Measurements from ENCODE around the gene CSMD2. TPM values are rescaled to one million over a fixed set of nuclear protein-coding genes. Genes with fewer than 3 reads are reported as not detected.

The CSMD2 gene
- total and polyA plus RNA-seq, 2 donors (not counting 1 experiment from before 2014, with no cell fraction given), result 2.2 to 7.6 TPM

GRCh38 chr1:34144766-34145165 is 20.3 kb downstream of the CSMD2 start:
- no peaks in the 10 kb centered on the region for H3K79me2 ChIP-seq (ENCODE audit: control insufficient read depth, insufficient read depth, low read length)
- H3K4me2 ChIP-seq (ENCODE audit: extremely low read depth, insufficient read depth, low read length), result no peak overlapping the region
- no peak overlapping the region for H3K27ac ChIP-seq (ENCODE audit: insufficient read depth, low read length)
- no peaks in the 10 kb centered on the region for H3K4me1 ChIP-seq (ENCODE audit: control insufficient read depth, extremely low read depth, insufficient read depth, low read length)
- H4K20me1 ChIP-seq (ENCODE audit: control insufficient read depth, extremely low read depth, insufficient read depth, low read length), result no peaks in the 10 kb centered on the region
- no peaks in the 10 kb centered on the region for H3K36me3 ChIP-seq (ENCODE audit: control insufficient read depth, insufficient read depth, low read length)
- TF ChIP-seq, protein P1, sequence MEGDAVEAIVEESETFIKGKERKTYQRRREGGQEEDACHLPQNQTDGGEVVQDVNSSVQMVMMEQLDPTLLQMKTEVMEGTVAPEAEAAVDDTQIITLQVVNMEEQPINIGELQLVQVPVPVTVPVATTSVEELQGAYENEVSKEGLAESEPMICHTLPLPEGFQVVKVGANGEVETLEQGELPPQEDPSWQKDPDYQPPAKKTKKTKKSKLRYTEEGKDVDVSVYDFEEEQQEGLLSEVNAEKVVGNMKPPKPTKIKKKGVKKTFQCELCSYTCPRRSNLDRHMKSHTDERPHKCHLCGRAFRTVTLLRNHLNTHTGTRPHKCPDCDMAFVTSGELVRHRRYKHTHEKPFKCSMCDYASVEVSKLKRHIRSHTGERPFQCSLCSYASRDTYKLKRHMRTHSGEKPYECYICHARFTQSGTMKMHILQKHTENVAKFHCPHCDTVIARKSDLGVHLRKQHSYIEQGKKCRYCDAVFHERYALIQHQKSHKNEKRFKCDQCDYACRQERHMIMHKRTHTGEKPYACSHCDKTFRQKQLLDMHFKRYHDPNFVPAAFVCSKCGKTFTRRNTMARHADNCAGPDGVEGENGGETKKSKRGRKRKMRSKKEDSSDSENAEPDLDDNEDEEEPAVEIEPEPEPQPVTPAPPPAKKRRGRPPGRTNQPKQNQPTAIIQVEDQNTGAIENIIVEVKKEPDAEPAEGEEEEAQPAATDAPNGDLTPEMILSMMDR (conservative IDR thresholded peaks at IDR 0.05 in 1 of 2, IDR thresholded peaks at IDR 0.05 in 1 of 2; ENCODE audit: low read depth in 1 of 2, low read length in 2 of 2), result no peak
- TF ChIP-seq EZH2 (IDR thresholded peaks at IDR 0.05; ENCODE audit: low read length, missing control alignments), result no peak
- no peak for DNase-seq (ENCODE audit: low read depth in 2 of 2)
- no peak overlapping the region for H3K9ac ChIP-seq (ENCODE audit: insufficient read depth, low read length)
- no peak overlapping the region for H2AFZ ChIP-seq (ENCODE audit: low read length)
- H3K9me3 ChIP-seq (ENCODE audit: control insufficient read depth, insufficient read depth, low read depth, low read length), result no peaks in the 10 kb centered on the region
- no peaks in the 10 kb centered on the region for H3K27me3 ChIP-seq (ENCODE audit: control insufficient read depth, insufficient read depth, low read length)
- no peak overlapping the region for H3K4me3 ChIP-seq (replicated peaks in 1 of 4; ENCODE audit: control extremely low read depth in 1 of 4, insufficient read depth in 1 of 4, low read depth in 3 of 4, low read length in 4 of 4)

DNA sequence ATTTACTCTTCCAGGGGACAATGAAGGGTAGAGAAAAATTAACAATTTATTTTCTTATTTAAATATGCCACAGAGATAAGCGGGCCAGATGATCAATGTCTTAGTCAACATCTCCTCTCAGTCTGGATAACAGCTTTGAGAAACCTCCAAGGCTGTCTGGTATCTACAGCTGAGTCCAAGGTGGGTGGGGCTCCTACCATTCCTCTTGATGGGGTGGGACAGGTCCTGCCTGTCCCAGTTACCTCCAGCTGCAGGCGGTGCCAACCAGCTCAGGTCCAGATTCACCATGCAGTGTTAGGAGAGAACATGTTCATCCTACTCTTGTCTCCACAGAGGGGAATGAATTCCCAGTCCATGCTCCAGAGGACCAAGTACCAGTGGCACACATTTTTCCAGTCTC is 21.1 kb downstream of the CSMD2 start:
- H2AFZ ChIP-seq (ENCODE audit: low read length), result no peak overlapping the region
- no peak overlapping the region for H3K4me2 ChIP-seq (ENCODE audit: extremely low read depth, insufficient read depth, low read length)
- no peaks in the 10 kb centered on the region for H4K20me1 ChIP-seq (ENCODE audit: control insufficient read depth, extremely low read depth, insufficient read depth, low read length)
- H3K9ac ChIP-seq (ENCODE audit: insufficient read depth, low read length), result no peak overlapping the region
- no peaks in the 10 kb centered on the region for H3K79me2 ChIP-seq (ENCODE audit: control insufficient read depth, insufficient read depth, low read length)
- no peaks in the 10 kb centered on the region for H3K9me3 ChIP-seq (ENCODE audit: control insufficient read depth, insufficient read depth, low read depth, low read length)
- no peaks in the 10 kb centered on the region for H3K27me3 ChIP-seq (ENCODE audit: control insufficient read depth, insufficient read depth, low read length)
- no peak for TF ChIP-seq EZH2 (IDR thresholded peaks at IDR 0.05; ENCODE audit: low read length, missing control alignments)
- TF ChIP-seq, protein P1 (conservative IDR thresholded peaks at IDR 0.05 in 1 of 2, IDR thresholded peaks at IDR 0.05 in 1 of 2; ENCODE audit: low read depth in 1 of 2, low read length in 2 of 2), result no peak
- H3K4me3 ChIP-seq (replicated peaks in 1 of 4; ENCODE audit: control extremely low read depth in 1 of 4, insufficient read depth in 1 of 4, low read depth in 3 of 4, low read length in 4 of 4), result no peak overlapping the region
- no peaks in the 10 kb centered on the region for H3K36me3 ChIP-seq (ENCODE audit: control insufficient read depth, insufficient read depth, low read length)
- no peak for DNase-seq (ENCODE audit: low read depth in 2 of 2)
- H3K4me1 ChIP-seq (ENCODE audit: control insufficient read depth, extremely low read depth, insufficient read depth, low read length), result no peaks in the 10 kb centered on the region
- no peak overlapping the region for H3K27ac ChIP-seq (ENCODE audit: insufficient read depth, low read length)

DNA sequence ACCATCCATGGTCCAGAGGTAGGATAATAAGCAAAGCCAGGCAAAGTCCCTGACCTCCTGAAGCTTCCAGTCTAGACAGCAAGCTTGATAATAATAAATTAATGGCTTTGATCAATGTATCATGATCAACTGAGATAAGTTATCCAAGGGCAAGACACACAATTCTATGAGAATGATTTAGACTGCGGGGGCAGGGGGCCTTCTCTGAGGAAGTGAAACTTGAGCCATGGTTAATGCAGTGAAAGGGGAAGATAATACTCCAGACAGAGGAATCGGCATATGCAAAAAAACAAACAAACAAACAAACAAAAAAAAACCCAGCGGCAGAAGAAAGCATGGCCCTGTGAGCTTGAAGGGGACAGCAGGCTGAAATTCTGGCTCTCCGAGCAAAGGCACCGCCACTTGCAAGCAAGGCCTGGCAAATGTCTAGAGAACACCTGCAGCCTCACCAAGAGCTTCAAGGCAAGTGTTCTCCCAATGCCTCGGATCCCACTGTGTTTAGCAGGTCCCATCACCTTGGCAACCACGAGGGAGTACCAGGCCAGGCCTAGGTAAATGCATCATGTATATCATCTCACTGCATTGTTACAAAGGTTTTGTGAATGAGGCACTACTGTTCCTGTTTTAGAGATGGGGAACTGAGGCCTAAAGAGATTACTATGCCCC is 24.9 kb downstream of the CSMD2 start:
- Histone ChIP-seq H3K79me2 (ENCODE audit: control insufficient read depth, insufficient read depth, low read length) (no peaks in the 10 kb centered on the region), H3K27ac (ENCODE audit: insufficient read depth, low read length) (no peak overlapping the region), H3K4me2 (ENCODE audit: extremely low read depth, insufficient read depth, low read length) (no peak overlapping the region), H3K4me3 (replicated peaks in 1 of 4; ENCODE audit: control extremely low read depth in 1 of 4, insufficient read depth in 1 of 4, low read depth in 3 of 4, low read length in 4 of 4) (no peak overlapping the region), H3K9ac (ENCODE audit: insufficient read depth, low read length) (no peak overlapping the region), H3K36me3 (ENCODE audit: control insufficient read depth, insufficient read depth, low read length) (no peaks in the 10 kb centered on the region), H3K9me3 (ENCODE audit: control insufficient read depth, insufficient read depth, low read depth, low read length) (no peaks in the 10 kb centered on the region), H2AFZ (ENCODE audit: low read length) (no peak overlapping the region), H3K27me3 (ENCODE audit: control insufficient read depth, insufficient read depth, low read length) (no peaks in the 10 kb centered on the region), H3K4me1 (ENCODE audit: control insufficient read depth, extremely low read depth, insufficient read depth, low read length) (no peaks in the 10 kb centered on the region), H4K20me1 (ENCODE audit: control insufficient read depth, extremely low read depth, insufficient read depth, low read length) (no peaks in the 10 kb centered on the region)
- DNase-seq (ENCODE audit: low read depth in 2 of 2), result no peak
- TF ChIP-seq, protein P1 (conservative IDR thresholded peaks at IDR 0.05 in 1 of 2, IDR thresholded peaks at IDR 0.05 in 1 of 2; ENCODE audit: low read depth in 1 of 2, low read length in 2 of 2), result no peak
- TF ChIP-seq EZH2 (IDR thresholded peaks at IDR 0.05; ENCODE audit: low read length, missing control alignments), result no peak
